ENCODE data around the gene LDLRAD3.
"Not testable (repeated sequence)": the region's sequence is repeated elsewhere in the genome, so short reads cannot be mapped to it uniquely, and the experiment has no call there.

LDLRAD3 gene

DNA sequence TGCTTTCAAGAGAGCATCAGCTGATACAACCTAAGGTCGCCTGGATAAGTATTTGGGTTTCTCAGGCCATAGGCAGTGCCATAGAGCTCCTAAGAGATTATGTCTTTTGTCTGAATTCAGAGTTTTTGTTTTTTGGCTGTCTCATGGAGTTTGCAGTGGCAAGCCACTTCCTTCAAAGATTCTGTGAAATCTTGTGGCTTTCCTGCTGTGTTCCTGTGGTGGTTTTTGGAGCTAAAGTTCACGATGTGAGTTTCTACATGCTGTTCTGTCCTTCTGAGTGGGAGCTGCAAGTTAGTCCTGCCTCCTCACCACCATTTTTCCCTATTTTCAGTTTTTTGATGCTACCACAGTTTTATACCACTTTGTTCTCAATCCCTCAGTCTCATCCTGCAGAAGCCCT, 234.0 kb downstream of the LDLRAD3 start:
- no peak for DNase-seq

- DNase-seq: no peak
Measured at GRCh38 chr11:36186340-36187175, 242.7 kb downstream of the LDLRAD3 start.

- no peak for DNase-seq
Measured at GRCh38 chr11:36187622-36188021, 243.8 kb downstream of the LDLRAD3 start.

DNA sequence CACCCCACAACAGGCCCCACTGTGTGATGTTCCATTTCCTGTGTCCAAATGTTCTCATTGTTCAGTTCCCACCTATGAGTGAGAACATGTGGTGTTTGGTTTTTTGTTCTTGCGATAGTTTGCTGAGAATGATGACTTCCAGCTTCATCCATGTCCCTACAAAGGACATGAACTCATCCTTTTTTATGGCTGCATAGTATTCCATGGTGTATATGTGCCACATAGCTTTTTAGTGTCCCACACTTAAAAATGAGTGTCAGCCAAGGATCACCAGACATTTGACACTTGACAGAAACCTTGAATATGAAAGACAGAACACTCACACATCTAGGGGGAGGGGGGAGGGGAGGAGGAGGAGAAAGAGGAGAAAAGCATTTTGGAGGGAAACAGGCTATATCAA, 245.9 kb downstream of the LDLRAD3 start:
- DNase-seq: not testable (repeated sequence)

- DNase-seq: no peak
Measured at GRCh38 chr11:36191941-36192340, 248.1 kb downstream of the LDLRAD3 start.

GRCh38 chr11:36192425-36193289, 248.8 kb downstream of the LDLRAD3 start:
- DNase-seq: no peak

DNA sequence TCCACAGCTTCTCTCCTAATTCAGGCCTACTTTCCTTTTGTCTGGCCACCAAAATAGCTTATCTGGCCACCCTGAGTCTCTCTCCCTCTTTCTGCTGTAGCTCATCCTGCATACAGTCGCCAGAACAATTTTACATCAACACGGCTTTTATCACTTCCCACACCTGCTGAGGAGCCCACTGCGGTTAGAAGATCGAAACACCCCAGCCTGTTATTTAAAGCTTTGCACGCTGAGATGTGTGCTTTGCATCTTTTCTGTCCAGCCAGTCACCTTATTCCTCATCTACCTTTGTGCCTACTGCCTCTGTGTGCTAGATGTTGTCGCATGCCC, 249.4 kb downstream of the LDLRAD3 start:
- DNase-seq: no peak

- no peak for DNase-seq
Measured at GRCh38 chr11:36193721-36194120, 249.9 kb downstream of the LDLRAD3 start.

DNA sequence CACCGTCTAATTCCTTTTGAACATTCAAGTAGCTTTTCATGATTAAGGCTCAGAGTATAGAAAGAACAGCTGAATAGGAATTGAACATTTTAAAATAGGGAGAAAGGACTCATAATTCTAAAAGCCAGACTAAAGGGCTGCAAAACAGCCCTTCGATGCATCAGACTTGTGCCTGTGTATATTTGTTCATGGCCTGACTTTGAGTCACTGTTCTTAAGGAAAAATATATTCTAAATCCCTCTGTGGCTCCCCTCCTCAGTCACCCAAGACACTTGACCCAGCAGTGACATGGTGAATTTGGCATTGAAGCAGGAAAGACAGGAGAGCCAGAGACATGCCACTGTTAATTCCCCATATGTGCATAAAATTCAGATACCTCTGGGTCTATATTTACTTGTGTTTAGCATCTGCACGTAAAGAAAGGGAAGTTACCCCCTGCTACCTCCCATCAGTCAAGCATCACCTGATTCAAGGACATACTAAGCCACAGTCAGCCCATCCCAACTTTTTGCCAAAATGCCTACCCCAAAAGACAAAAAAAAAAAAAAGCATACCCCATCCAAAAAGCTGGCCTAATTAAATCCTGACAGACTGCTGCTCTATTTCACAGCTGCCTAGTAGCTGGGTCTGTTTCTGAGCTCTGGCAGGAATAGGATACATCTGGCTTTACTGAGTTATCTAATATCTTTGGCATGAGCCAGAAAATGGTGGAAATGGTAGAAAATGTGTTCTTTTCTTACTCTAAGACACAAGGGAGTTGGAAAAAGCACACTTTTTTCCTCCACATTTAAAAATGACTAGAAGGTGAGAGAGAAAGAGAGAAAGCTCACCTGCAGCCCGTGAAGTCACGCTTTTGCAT, 251.9 kb downstream of the LDLRAD3 start:
- no peak for DNase-seq

DNA sequence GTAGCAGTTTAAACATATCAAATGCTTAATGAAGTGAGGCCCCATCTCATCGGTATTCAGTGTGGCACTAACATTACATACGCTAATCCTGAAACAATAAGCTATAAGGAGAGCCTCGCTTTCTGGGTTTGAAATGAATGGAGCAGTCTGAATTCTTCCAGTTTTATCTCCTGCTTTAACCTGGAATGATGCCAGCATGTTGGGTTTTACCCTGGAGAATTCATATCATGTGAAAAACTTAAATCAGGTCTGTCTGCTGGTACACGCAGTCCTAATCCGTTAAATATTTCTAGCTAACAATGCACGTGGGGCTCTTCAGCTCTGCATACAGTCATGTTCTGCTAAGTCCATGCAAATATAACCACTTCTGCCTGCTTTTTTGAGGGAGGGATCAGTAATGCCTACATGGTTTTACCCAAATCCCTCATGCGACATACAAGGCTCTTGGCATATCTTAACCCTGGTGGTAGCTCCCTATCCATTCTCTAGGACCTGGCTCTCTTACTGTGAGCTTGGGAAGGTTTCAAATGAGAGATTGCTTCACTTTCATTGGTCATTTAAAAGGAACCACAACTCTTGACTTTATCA, 252.6 kb downstream of the LDLRAD3 start:
- DNase-seq: no peak

- DNase-seq: no peak
Measured at GRCh38 chr11:36201411-36201810, 257.5 kb downstream of the LDLRAD3 start.

- DNase-seq: no peak
Measured at GRCh38 chr11:36205536-36205935, 261.7 kb downstream of the LDLRAD3 start.

DNA sequence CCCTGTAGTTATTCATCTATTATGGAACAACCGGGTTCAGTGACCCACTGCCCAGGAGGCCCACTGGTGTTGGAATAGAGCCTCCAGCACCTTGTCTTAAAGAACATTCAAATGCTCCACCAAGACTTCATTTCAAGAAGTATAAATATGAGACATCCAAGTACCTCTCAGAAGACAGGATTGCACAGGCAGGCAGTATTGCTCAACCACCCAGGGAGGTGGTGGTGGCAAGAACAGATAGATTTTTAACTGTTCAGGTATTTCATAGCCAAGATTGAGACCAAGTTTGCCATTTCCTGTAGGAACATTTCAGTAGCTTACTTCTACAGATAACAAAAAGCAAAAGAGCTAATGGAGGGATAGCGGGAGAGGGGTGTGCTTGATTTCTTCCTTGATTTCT, 266.7 kb downstream of the LDLRAD3 start:
- DNase-seq: no peak

GRCh38 chr11:36211761-36212430, 268.0 kb downstream of the LDLRAD3 start:
- DNase-seq: no peak

DNA sequence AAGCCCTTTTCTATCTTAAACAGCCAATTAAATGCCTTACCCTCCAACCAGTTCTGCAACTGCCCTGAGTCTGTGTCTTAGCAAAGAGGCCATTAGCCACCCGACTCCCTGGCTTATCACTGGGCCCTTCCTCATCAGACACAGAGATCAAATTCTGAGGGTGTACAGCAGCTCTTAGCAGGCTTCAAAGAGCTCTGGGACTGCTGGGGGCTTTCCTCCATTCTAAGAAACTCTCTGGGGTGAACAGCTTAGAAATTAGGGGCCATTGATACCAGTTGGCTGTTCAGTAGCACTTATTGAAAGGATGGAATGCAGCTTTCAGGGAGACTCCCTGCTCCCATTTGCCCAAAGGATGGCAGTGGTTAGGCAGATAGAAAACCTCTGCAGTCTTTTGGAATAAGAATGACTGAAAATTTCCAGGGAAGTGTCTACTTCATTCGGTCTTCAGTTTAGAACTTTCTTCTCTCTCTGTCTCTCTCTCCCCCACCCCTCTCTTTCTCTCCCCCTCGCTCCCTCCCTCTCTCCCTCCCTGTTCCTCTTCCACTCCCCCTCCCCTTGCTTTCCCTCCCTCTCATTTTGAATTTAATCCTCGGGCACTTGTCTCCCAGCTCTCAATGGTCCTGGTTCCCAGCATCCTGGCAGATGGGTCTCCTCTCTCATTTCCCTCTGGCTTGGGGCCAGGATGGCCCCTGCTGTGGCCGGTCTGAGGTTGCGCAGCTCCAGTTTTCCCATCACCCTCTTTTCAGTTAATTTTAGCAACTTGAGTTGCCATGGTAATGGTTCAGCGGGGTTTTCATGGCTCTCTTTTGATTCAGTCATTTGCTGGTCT, 268.9 kb downstream of the LDLRAD3 start:
- DNase-seq: no peak

DNA sequence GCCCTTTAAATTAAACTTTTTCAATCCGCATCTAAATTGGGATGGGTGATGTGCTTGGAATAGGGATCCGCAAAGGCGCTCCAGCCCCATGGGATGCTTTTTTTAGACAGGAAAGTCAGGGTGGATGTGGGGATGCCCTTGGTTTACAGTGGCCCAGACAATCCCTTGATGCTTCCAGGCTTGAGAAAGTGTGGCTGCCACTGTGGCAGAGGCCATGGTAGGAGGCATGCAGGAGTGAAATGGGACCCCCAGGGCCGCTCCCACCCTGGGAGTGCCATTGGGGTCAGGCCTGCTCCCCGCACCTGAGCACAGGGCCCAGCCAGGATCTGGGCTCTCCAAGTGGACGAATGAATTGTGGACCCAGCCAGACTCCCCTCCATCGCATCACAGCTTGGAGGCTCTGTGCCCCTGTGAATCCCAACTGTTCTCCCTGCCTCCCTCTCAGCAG, 269.6 kb downstream of the LDLRAD3 start:
- no peak for DNase-seq

DNA sequence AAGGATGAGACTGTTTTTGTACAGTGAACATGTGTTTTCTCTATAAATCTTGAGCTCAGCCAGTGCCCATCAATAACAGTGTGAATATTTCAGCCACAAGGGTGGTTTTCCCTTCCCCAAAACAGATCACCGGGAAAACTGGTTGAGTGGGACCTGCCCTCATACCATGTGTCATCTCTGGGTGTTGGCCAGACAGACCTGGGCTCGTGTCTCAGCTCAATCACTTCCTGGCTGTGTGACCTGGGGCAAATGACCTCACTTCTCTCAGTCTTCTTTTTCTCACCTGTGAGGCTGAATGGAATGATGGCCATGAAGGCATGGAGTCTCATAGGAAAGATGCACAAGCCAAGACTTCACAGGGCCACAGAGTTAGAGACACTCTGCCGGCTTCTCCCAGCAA, 270.6 kb downstream of the LDLRAD3 start:
- no peak for DNase-seq

DNA sequence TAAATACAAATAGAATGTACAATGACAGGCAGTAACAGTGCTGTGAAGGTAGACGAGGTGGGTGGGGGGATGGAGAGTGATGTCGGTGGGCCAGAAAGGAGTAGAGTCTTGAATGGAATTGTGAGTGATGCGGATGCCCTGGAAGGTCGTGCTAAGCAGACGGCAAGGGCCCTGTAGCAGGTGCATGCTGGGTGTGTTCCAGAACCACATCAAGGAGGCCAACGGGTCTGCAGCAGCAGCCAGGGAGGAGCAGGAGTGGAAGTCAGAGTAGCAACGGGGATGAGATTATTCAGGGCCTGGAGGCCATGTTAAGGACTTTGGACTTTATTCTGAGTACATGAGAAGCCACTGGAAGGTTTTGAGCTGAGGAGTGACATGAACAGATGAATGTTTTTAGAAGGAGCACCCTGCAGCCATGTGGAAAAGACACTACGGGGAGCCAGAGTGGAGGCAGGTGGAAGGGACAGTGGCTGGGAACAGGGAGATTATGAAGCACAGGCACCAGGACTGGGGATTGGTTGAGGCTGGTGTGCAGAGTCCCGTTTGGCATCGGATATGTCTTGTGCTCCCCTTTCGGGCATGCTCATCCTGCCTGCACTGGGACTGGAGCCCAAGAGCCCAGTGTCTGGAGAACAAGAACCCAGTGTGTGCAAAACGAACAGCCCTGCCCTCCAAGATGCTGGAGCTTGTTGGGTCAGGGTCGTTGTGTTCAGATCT, 271.3 kb downstream of the LDLRAD3 start:
- DNase-seq: no peak

DNA sequence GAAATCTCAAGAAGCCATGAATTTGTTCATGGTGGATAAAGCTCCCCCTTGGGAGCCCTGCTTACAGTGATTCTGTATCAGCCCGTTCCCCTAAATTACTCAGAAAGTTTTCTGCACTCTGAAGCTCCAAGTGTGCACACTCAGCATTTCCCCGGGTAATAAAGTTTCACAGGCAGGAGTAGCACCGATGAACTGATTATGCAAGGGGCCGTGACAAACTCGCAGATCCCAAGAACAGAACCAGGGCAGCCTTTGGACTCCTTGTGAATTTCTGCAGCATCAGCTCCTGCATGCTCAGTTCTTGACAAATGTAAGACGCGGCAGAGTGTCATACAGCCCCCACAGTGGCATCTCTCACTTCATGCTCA, 271.8 kb downstream of the LDLRAD3 start:
- no peak for DNase-seq

DNA sequence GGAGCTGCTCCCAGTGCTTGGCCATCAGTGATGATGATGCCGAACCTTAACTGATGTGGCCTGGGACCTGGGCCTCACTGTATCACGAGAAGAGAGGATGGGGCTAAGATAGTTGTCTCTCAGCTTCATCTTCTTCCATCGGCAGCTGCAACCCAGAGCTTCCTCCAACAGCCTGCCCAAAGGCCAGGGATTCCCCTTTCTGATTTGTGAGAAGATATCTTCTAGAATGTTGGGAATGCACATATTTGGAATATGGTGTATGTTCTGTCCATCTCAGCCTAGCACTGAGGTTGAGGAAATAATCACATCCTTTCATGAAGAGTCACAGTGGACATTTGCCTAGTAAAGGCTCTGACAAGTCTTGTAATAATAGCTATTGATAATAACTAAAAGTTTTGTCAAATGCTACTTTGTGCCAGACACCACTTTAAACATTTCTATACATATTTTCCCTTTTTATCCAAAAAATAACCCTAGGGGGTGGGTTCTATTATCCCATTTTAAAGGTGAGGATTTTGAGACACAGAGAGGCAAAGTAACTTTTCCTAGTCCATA, 272.3 kb downstream of the LDLRAD3 start:
- DNase-seq: no peak

Data from SHP77 treated with DMSO at 0.1 percent for 48 hours (cell line).